NCI-H510A (cell line): ENCODE data around the gene SERPINB4.
"Not testable (repeated sequence)": the region's sequence is repeated elsewhere in the genome, so short reads cannot be mapped to it uniquely, and the experiment has no call there.

Source experiments
- DNase-seq: peaks from one replicate; lab custom pipeline; 2025; lab: John Stamatoyannopoulos, UW

The SERPINB4 gene

GRCh38 chr18:63644142-63644541 lies at the start of gene SERPINB4:
Gene SERPINB4 (minus strand): TSS chr18:63644256. CDS start chr18:63643577, 679 bp downstream.
- not testable (repeated sequence) for DNase-seq

- DNase-seq: no peak
Measured at GRCh38 chr18:63689064-63689463, 45.0 kb upstream of the SERPINB4 start.

- no peak for DNase-seq
Measured at GRCh38 chr18:63686871-63687270, 42.8 kb upstream of the SERPINB4 start.

- DNase-seq: no peak
Measured at GRCh38 chr18:63684718-63685117, 40.7 kb upstream of the SERPINB4 start.

GRCh38 chr18:63683890-63684289 lies 39.8 kb upstream of the SERPINB4 start:
- no peak for DNase-seq

GRCh38 chr18:63683152-63683551 lies 39.1 kb upstream of the SERPINB4 start:
- no peak for DNase-seq

GRCh38 chr18:63681449-63682340 lies 37.6 kb upstream of the SERPINB4 start:
- DNase-seq: peak; percentile 52

- no peak for DNase-seq
Measured at GRCh38 chr18:63679820-63680606, 36.0 kb upstream of the SERPINB4 start.

GRCh38 chr18:63677500-63678225 lies 33.6 kb upstream of the SERPINB4 start:
- no peak for DNase-seq

- peak; percentile 26 for DNase-seq
Measured at GRCh38 chr18:63676526-63677323, 32.7 kb upstream of the SERPINB4 start.

- DNase-seq: no peak
Measured at GRCh38 chr18:63664571-63664970, 20.5 kb upstream of the SERPINB4 start.

GRCh38 chr18:63661750-63662149 lies 17.7 kb upstream of the SERPINB4 start, which contains the start of gene SERPINB3:
Gene SERPINB3 (minus strand): TSS chr18:63661893. CDS start chr18:63661216, 677 bp downstream.
- not testable (repeated sequence) for DNase-seq

- DNase-seq: not testable (repeated sequence)
Measured at GRCh38 chr18:63658920-63659319, 14.9 kb upstream of the SERPINB4 start.

- DNase-seq: not testable (repeated sequence)
Measured at GRCh38 chr18:63650271-63650670, 6.2 kb upstream of the SERPINB4 start.

GRCh38 chr18:63648241-63648640 lies 4.2 kb upstream of the SERPINB4 start:
- DNase-seq: no peak

- no peak for DNase-seq
Measured at GRCh38 chr18:63646936-63647335, 2.9 kb upstream of the SERPINB4 start.

- not testable (repeated sequence) for DNase-seq
Measured at GRCh38 chr18:63644694-63645093, 638 bp upstream of the SERPINB4 start.

- DNase-seq: not testable (repeated sequence)
Measured at GRCh38 chr18:63642668-63643356, 1.2 kb downstream of the SERPINB4 start.

- not testable (repeated sequence) for DNase-seq
Measured at GRCh38 chr18:63641157-63641680, 2.8 kb downstream of the SERPINB4 start.

GRCh38 chr18:63637703-63638102 lies 6.4 kb downstream of the SERPINB4 start:
- DNase-seq: no peak
